NCI-H82 treated with DMSO at 0.1 percent for 48 hours (cell line): ENCODE results near the gene CUL5.
"Not testable (repeated sequence)": the region's sequence is repeated elsewhere in the genome, so short reads cannot be mapped to it uniquely, and the experiment has no call there.

Experiments used
- DNase-seq: peaks from one replicate; lab custom pipeline; 2025; ENCODE audit not compliant: unreplicated experiment; lab: John Stamatoyannopoulos, UW

CUL5 gene

GRCh38 chr11:108111126-108111525 lies 102.4 kb downstream of the CUL5 start:
- no peak for DNase-seq

GRCh38 chr11:108112057-108112456 lies 103.4 kb downstream of the CUL5 start:
- no peak for DNase-seq

GRCh38 chr11:108115500-108116140 lies 106.9 kb downstream of the CUL5 start:
- no peak for DNase-seq

GRCh38 chr11:108117746-108118371 lies 109.2 kb downstream of the CUL5 start:
- peak; percentile 40 for DNase-seq

GRCh38 chr11:108120936-108121273 lies 112.2 kb downstream of the CUL5 start:
- DNase-seq = not testable (repeated sequence)

GRCh38 chr11:108121274-108122155 lies 112.8 kb downstream of the CUL5 start, which contains the start of gene ACAT1:
TSS of gene ACAT1 (plus strand) at chr11:108121567. CDS start at chr11:108121607, 40 bp downstream.
- DNase-seq = peak; percentile 70

- DNase-seq = no peak
Measured at GRCh38 chr11:108122166-108122628, 113.5 kb downstream of the CUL5 start.

- no peak for DNase-seq
Measured at GRCh38 chr11:108125096-108125495, 116.4 kb downstream of the CUL5 start.

GRCh38 chr11:108128772-108129171 lies 120.1 kb downstream of the CUL5 start:
- DNase-seq = no peak

- no peak for DNase-seq
Measured at GRCh38 chr11:108131993-108132392, 123.3 kb downstream of the CUL5 start.

- not testable (repeated sequence) for DNase-seq
Measured at GRCh38 chr11:108132993-108133538, 124.4 kb downstream of the CUL5 start.

GRCh38 chr11:108135845-108136544 lies 127.3 kb downstream of the CUL5 start:
- no peak for DNase-seq

GRCh38 chr11:108137212-108137611 lies 128.5 kb downstream of the CUL5 start:
- no peak for DNase-seq

GRCh38 chr11:108142304-108142703 lies 133.6 kb downstream of the CUL5 start:
- no peak for DNase-seq

GRCh38 chr11:108144615-108145014 lies 135.9 kb downstream of the CUL5 start:
- DNase-seq = no peak

GRCh38 chr11:108147150-108147549 lies 138.5 kb downstream of the CUL5 start:
- DNase-seq = no peak

- no peak for DNase-seq
Measured at GRCh38 chr11:108148556-108148955, 139.9 kb downstream of the CUL5 start.

- no peak for DNase-seq
Measured at GRCh38 chr11:108154591-108154990, 145.9 kb downstream of the CUL5 start.
